Sigmoid colon (tissue), 4 donors: Measurements from ENCODE around the gene CACNA1E.

Experiments
- POLR2AphosphoS5 ChIP-seq, 4 donors: sonication (generic); formaldehyde crosslinking; IDR thresholded peaks; one replicate each; pipeline ENCODE4 v1.6.1; 2017; ENCODE audit warnings: antibody characterized with exemption in 4 of 4
- TF ChIP-seq, protein P1 (sequence below), 4 experiments: fragments of 450-650 bp in 3 of 4; fragments of 200-600 bp in 1 of 4; IDR thresholded peaks; one replicate each; pipeline ENCODE4 v1.5.1; 2016 to 2019; ENCODE audit warnings: antibody characterized with exemption in 4 of 4, mild to moderate bottlenecking in 3 of 4, moderate library complexity in 2 of 4

DNA sequence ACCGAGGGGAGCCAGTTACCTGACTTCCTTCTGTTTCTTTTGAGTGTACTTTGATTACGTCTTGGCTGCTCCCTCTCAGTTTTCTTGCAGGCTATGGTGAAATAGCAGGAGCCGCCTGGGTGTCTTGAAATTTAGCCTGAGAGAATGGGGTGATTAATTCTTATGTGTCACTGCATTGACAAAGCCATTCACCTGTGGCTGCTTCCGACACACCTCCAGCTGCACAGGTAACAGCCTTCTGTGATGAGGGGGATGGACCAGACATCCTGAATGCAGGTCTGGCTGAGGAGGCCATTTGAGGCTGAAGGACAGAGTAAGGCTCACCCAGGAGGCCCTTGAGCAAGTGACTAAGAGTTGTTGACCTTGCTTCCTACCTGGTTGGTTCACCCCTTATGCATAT lies 16.5 kb downstream of the CACNA1E start:
- TF ChIP-seq, protein P1, sequence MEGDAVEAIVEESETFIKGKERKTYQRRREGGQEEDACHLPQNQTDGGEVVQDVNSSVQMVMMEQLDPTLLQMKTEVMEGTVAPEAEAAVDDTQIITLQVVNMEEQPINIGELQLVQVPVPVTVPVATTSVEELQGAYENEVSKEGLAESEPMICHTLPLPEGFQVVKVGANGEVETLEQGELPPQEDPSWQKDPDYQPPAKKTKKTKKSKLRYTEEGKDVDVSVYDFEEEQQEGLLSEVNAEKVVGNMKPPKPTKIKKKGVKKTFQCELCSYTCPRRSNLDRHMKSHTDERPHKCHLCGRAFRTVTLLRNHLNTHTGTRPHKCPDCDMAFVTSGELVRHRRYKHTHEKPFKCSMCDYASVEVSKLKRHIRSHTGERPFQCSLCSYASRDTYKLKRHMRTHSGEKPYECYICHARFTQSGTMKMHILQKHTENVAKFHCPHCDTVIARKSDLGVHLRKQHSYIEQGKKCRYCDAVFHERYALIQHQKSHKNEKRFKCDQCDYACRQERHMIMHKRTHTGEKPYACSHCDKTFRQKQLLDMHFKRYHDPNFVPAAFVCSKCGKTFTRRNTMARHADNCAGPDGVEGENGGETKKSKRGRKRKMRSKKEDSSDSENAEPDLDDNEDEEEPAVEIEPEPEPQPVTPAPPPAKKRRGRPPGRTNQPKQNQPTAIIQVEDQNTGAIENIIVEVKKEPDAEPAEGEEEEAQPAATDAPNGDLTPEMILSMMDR (IDR thresholded peaks at IDR 0.05) = no peak
- no peak for TF ChIP-seq POLR2AphosphoS5 (IDR thresholded peaks at IDR 0.05)
